K562 (cell line): ENCODE data around the gene LIMK1. TPM values are rescaled to one million over a fixed set of nuclear protein-coding genes. Genes with fewer than 3 reads are reported as not detected.

Experiments used
- LEF1 ChIP-seq: fragments of 450-650 bp; IDR thresholded peaks from 2 replicates; pipeline ENCODE4 v1.6.1; 2016; ENCODE audit warnings: mild to moderate bottlenecking
- MAZ ChIP-seq, 2 experiments: fragments of 450-650 bp in 1 of 2; sonication (generic) in 1 of 2; formaldehyde crosslinking; IDR thresholded peaks in 1 of 2; conservative IDR thresholded peaks in 1 of 2; 2 replicates each; pipeline versions ENCODE4 v1.4.0 to v1.5.0; 2020; ENCODE audit warnings: mild to moderate bottlenecking in 1 of 2, missing genetic modification reagents in 1 of 2
- SMARCC2 ChIP-seq: fragments of 450-650 bp; IDR thresholded peaks from 2 replicates; pipeline ENCODE4 v1.6.1; 2017; ENCODE audit warnings: antibody characterized with exemption, moderate library complexity, mild to moderate bottlenecking, low read depth
- ZNF212 ChIP-seq: fragments of 450-650 bp; formaldehyde crosslinking; IDR thresholded peaks from 2 replicates; pipeline ENCODE4 v1.4.0; 2020; ENCODE audit warnings: mild to moderate bottlenecking
- ZNF253 ChIP-seq: fragments of 250-450 bp; sonication (Bioruptor Pico); conservative IDR thresholded peaks from 2 replicates; pipeline ENCODE4 v1.6.1; 2021; ENCODE audit warnings: mild to moderate bottlenecking
- polyA plus RNA-seq, 8 experiments: library from polyadenylated mRNA; depleted of rRNA in 4 of 8; stranded (reverse) in 5 of 8; unstranded in 3 of 8; fragments of >200 nt; fragmentation: Nextera tagmentation in 2 of 8; fragmentation: Illumina TruSeq in 1 of 8; extraction: Ambion mirVana in 2 of 8; extraction: Trizol in 1 of 8; gene quantifications; 2 replicates each; pipeline versions ENCODE4 v1.2.1 to v1.2.3, GENCODE V29; 2011 to 2014; ENCODE audit warnings: inconsistent platforms in 1 of 8, missing spikeins in 1 of 8
- total RNA-seq, 7 experiments: library from RNA; depleted of rRNA in 6 of 7; stranded (reverse); fragments of >200 nt in 6 of 7; fragmentation: Illumina TruSeq in 2 of 7; extraction: Trizol in 2 of 7; gene quantifications; 2 replicates each; pipeline versions ENCODE4 v1.2.1 to v1.2.3, GENCODE V29; 2011 to 2021; ENCODE audit warnings: low replicate concordance in 1 of 7
- TF ChIP-seq, protein P1 (sequence below), 2 experiments: fragments of 450-650 bp; formaldehyde crosslinking in 1 of 2; IDR thresholded peaks; 2 replicates each; pipeline versions ENCODE4 v1.4.0 to v1.6.1; 2014 to 2020; ENCODE audit warnings: mild to moderate bottlenecking in 2 of 2, borderline replicate concordance in 1 of 2, low read depth in 1 of 2
- TF ChIP-seq, protein P2 (sequence below), 2 experiments: IDR thresholded peaks; 2 replicates each; pipeline ENCODE4 v1.6.1; 2011; ENCODE audit warnings: borderline replicate concordance in 1 of 2, control low read depth in 1 of 2, low read depth in 1 of 2, low read length in 1 of 2, mild to moderate bottlenecking in 1 of 2, mixed read lengths in 1 of 2, moderate library complexity in 1 of 2; ENCODE audit not compliant: insufficient read depth in 1 of 2, insufficient read length in 1 of 2, poor library complexity in 1 of 2, severe bottlenecking in 1 of 2; ENCODE audit errors: extremely low read depth in 1 of 2

Gene LIMK1
- total and polyA plus RNA-seq, 9 of the 15 experiments (the other 6 are each of a cell fraction or from before 2014, with no cell fraction given), result 0.14 to 30.0 (median 15.9) TPM

DNA sequence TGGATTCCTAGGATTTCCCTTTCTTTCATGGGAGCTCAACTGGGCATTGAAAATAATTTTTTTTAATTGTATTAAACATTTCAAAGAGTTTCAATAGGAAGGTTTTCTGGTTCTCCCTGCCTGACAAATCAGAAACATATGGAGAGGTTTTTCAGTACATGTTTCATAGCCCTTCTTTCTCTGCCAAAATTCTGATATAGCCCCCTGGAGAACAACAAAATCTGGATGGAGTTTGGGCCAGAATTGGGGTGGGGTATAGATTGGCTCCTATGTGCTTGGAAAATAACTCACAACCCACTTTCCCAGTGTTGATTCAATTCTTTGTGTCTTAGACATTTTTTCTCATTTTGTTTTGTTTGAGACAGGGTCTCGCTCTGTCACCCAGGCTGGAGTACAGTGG, 66.0 kb downstream of the LIMK1 start (continued):
- TF ChIP-seq, protein P1, sequence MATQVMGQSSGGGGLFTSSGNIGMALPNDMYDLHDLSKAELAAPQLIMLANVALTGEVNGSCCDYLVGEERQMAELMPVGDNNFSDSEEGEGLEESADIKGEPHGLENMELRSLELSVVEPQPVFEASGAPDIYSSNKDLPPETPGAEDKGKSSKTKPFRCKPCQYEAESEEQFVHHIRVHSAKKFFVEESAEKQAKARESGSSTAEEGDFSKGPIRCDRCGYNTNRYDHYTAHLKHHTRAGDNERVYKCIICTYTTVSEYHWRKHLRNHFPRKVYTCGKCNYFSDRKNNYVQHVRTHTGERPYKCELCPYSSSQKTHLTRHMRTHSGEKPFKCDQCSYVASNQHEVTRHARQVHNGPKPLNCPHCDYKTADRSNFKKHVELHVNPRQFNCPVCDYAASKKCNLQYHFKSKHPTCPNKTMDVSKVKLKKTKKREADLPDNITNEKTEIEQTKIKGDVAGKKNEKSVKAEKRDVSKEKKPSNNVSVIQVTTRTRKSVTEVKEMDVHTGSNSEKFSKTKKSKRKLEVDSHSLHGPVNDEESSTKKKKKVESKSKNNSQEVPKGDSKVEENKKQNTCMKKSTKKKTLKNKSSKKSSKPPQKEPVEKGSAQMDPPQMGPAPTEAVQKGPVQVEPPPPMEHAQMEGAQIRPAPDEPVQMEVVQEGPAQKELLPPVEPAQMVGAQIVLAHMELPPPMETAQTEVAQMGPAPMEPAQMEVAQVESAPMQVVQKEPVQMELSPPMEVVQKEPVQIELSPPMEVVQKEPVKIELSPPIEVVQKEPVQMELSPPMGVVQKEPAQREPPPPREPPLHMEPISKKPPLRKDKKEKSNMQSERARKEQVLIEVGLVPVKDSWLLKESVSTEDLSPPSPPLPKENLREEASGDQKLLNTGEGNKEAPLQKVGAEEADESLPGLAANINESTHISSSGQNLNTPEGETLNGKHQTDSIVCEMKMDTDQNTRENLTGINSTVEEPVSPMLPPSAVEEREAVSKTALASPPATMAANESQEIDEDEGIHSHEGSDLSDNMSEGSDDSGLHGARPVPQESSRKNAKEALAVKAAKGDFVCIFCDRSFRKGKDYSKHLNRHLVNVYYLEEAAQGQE (IDR thresholded peaks at IDR 0.05; ENCODE audit: borderline replicate concordance), result no peak
- TF ChIP-seq, protein P1 (CRISPR knock-in tag; IDR thresholded peaks at IDR 0.05; ENCODE audit: low read depth), result no peak
- no peak for TF ChIP-seq LEF1
- TF ChIP-seq ZNF253, result no peak
- no peak for TF ChIP-seq ZNF212 (CRISPR knock-in tag)
- TF ChIP-seq, protein P2, sequence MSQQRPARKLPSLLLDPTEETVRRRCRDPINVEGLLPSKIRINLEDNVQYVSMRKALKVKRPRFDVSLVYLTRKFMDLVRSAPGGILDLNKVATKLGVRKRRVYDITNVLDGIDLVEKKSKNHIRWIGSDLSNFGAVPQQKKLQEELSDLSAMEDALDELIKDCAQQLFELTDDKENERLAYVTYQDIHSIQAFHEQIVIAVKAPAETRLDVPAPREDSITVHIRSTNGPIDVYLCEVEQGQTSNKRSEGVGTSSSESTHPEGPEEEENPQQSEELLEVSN (IDR thresholded peaks at IDR 0.05; ENCODE audit: borderline replicate concordance in 1 of 2, extremely low read depth in 1 of 2, insufficient read depth in 1 of 2, insufficient read length in 1 of 2, low read depth in 1 of 2, low read length in 1 of 2, poor library complexity in 1 of 2, severe bottlenecking in 1 of 2), result no peak
- no peak for TF ChIP-seq MAZ (CRISPR knock-in tag; conservative IDR thresholded peaks at IDR 0.05 in 1 of 2, IDR thresholded peaks at IDR 0.05 in 1 of 2)
- TF ChIP-seq SMARCC2, result no peak
- TF ChIP-seq, all 486 proteins: peak for 0
